Psoas muscle (tissue), 8 donors: ENCODE measurements around the gene JAKMIP1. TPM values are rescaled to one million over a fixed set of nuclear protein-coding genes. Genes with fewer than 3 reads are reported as not detected.

Source experiments
- ATAC-seq, 4 donors: fragments of 200-7000 bp; cut with Tn5 transposase; one replicate each; pipeline ENCODE4 v1.9.1; 2020; ENCODE audit warnings: moderate library complexity in 3 of 4, mild to moderate bottlenecking in 2 of 4
- DNase-seq, 2 donors: peaks; one replicate each; pipeline ENCODE4 v3.0.0-alpha.2; 2020
- H3K27ac ChIP-seq: fragments of 200-600 bp; one replicate; pipeline ENCODE4 v1.8.0; 2022
- H3K27me3 ChIP-seq, 3 donors: fragments of 200-600 bp in 1 of 3; one replicate each; pipeline versions ENCODE4 v1.6.1 to v1.8.0; 2013 to 2022; ENCODE audit warnings: low read length in 2 of 3, mild to moderate bottlenecking in 2 of 3, moderate library complexity in 1 of 3; ENCODE audit not compliant: insufficient read depth in 3 of 3
- H3K36me3 ChIP-seq, 2 donors: fragments of 200-600 bp in 1 of 2; one replicate each; pipeline versions ENCODE4 v1.6.1 to v1.8.0; 2013 to 2022; ENCODE audit warnings: low read depth in 1 of 2, mild to moderate bottlenecking in 1 of 2, moderate library complexity in 1 of 2; ENCODE audit not compliant: insufficient read depth in 1 of 2
- H3K4me1 ChIP-seq: fragments of 200-600 bp; one replicate; pipeline ENCODE4 v1.8.0; 2022
- H3K4me3 ChIP-seq: fragments of 200-600 bp; one replicate; pipeline ENCODE4 v1.8.0; 2022; ENCODE audit warnings: mild to moderate bottlenecking
- H3K9me3 ChIP-seq: fragments of 200-600 bp; one replicate; pipeline ENCODE4 v1.8.0; 2022
- WGBS, 3 donors: extraction: QIAGEN DNeasy Blood & Tissue Kit; methylation state at CpG; one replicate each; pipeline versions ENCODE4 v1.1.6 to v1.1.7; 2013; 5-methylcytosine and 5-hydroxymethylcytosine counted together
- intact Hi-C, 2 donors: fragments of 100-400 bp; cut with DNase I; formaldehyde crosslinking; loops; one replicate each; pipeline versions ENCODE4 v1.11.0 to v1.14.2; 2022
- polyA plus RNA-seq, 3 donors: library from polyadenylated mRNA; stranded (reverse); fragments of 200-250 nt; gene quantifications; one replicate each; pipeline ENCODE4 v1.2.3, GENCODE V29; 2013
- total RNA-seq, 4 donors: library from RNA; stranded (reverse); fragmentation: NEBNext Ultra II Directional in 2 of 4; extraction: Animal tissue kit (Norgen Biotek cat#: 25700) in 2 of 4; gene quantifications; one replicate each; pipeline versions ENCODE4 v1.2.1 to v1.2.4, GENCODE V29; 2021 to 2023
- TF ChIP-seq, protein P1 (sequence below): fragments of 200-600 bp; IDR thresholded peaks from one replicate; pipeline ENCODE4 v1.8.0; 2022; ENCODE audit warnings: antibody characterized with exemption
- donor health status: healthy with polysubstance abuse.
- donor health status: DM: no; HTN: no; CAD: no; lungs with moderate emphysema.
- donor health status: Bipolar disorder and iron deficiency.
- donor health status: healthy.
- donor health status: DM: yes; HTN: yes; CAD: no.
- donor health status: DM: no; HTN: no; CAD: no.
- donor health status: DM: no; HTN: no; CAD: no.
- donor health status: DM: yes; HTN: yes; CAD: no.

JAKMIP1 gene
- total and polyA plus RNA-seq, 7 donors, result 0.04 TPM; not detected in 6

DNA sequence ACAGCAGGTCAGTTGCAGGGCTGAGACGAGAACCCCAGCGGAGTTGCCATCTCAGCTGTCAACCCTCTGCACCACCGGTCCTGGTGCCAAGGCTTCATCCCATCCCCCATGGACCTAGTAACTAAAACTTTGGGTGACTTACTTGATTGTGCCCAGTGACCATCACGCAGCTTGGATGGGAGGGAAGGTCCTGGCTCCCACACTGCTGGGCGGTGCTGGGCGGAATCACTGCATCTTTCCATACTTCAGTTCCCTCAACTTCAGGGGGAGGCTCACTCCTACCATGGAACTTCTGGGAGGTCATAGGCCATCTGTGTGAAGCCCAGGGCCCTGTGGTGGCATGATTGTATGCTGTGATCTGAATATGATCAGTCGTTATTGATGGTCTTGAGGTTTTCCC lies 26.2 kb upstream of the JAKMIP1 start:
- no peak overlapping the region for H3K27ac ChIP-seq
- intact Hi-C loops, result no loop called here
- no peak for DNase-seq
- H3K4me1 ChIP-seq, result no peaks in the 10 kb centered on the region
- no peaks in the 10 kb centered on the region for H3K9me3 ChIP-seq
- H3K4me3 ChIP-seq, result no peak overlapping the region
- TF ChIP-seq, protein P1, sequence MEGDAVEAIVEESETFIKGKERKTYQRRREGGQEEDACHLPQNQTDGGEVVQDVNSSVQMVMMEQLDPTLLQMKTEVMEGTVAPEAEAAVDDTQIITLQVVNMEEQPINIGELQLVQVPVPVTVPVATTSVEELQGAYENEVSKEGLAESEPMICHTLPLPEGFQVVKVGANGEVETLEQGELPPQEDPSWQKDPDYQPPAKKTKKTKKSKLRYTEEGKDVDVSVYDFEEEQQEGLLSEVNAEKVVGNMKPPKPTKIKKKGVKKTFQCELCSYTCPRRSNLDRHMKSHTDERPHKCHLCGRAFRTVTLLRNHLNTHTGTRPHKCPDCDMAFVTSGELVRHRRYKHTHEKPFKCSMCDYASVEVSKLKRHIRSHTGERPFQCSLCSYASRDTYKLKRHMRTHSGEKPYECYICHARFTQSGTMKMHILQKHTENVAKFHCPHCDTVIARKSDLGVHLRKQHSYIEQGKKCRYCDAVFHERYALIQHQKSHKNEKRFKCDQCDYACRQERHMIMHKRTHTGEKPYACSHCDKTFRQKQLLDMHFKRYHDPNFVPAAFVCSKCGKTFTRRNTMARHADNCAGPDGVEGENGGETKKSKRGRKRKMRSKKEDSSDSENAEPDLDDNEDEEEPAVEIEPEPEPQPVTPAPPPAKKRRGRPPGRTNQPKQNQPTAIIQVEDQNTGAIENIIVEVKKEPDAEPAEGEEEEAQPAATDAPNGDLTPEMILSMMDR, result no peak
- 84 to 87% (median 87%) methylated on average over 7 of the region's 7 CpGs for WGBS, 3 donors
- H3K27me3 ChIP-seq, result peaks cover 0 to 43% (median 13%) of the 10 kb centered on the region in 3 donors
- ATAC-seq, result no peak
- no peaks in the 10 kb centered on the region for H3K36me3 ChIP-seq

DNA sequence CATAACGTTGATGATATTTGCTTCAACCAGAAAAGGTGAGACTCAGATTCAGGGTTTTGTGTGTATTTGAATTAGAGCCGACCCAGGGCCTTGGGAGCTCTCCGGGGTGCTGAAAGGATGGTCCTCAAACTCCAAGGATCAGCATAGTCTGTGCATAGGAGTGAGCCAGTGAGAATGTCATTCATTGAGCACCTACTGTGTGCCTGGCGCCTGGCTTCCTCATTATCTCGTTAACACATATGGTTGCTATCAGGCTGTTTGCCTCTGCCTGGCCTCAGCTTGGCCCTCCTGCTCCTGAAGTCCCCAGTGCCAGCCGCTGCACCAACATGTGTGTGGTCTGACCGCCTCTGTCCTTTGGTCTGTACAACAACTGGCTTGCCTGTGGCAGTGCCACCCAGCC lies 25.1 kb upstream of the JAKMIP1 start:
- ATAC-seq (no peak), DNase-seq (no peak)
- H3K27me3 ChIP-seq, result peaks cover 0 to 53% (median 14%) of the 10 kb centered on the region in 3 donors
- H3K4me1 ChIP-seq, result no peaks in the 10 kb centered on the region
- intact Hi-C loops, result no loop called here
- TF ChIP-seq, protein P1, result no peak
- H3K27ac ChIP-seq, result no peak overlapping the region
- H3K36me3 ChIP-seq, result no peaks in the 10 kb centered on the region
- H3K9me3 ChIP-seq, result no peaks in the 10 kb centered on the region
- WGBS, 3 donors, result 37 to 42% (median 38%) methylated on average over 7 of the region's 7 CpGs
- no peak overlapping the region for H3K4me3 ChIP-seq

DNA sequence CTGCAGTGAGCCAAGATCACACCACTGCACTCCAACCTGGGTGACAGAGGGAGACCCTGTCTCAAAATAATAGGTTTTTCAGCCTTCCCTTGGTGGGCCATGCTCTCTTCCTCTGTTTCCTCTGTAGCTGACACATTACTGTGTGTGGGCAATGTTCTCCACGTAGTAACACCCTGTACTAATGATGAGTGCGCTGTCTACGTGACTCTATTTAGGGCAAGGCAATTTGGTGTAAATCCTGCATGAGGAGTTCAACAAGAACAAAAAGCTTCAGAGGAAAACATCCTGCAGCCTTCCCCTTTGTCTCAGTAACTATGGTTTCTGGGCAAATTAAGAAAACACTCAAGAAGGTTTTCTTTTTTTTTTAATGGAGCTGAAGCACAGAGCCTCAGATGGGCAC lies 24.4 kb upstream of the JAKMIP1 start:
- intact Hi-C loops, result no loop called here
- ATAC-seq (no peak), DNase-seq (no peak)
- Histone ChIP-seq H3K9me3 (no peaks in the 10 kb centered on the region), H3K27me3 (peaks cover 0 to 56% (median 14%) of the 10 kb centered on the region in 3 donors), H3K27ac (no peak overlapping the region), H3K4me1 (no peaks in the 10 kb centered on the region), H3K36me3 (no peaks in the 10 kb centered on the region), H3K4me3 (no peak overlapping the region)
- 55 to 63% (median 57%) methylated on average over 3 of the region's 3 CpGs for WGBS, 3 donors
- TF ChIP-seq, protein P1, result no peak

DNA sequence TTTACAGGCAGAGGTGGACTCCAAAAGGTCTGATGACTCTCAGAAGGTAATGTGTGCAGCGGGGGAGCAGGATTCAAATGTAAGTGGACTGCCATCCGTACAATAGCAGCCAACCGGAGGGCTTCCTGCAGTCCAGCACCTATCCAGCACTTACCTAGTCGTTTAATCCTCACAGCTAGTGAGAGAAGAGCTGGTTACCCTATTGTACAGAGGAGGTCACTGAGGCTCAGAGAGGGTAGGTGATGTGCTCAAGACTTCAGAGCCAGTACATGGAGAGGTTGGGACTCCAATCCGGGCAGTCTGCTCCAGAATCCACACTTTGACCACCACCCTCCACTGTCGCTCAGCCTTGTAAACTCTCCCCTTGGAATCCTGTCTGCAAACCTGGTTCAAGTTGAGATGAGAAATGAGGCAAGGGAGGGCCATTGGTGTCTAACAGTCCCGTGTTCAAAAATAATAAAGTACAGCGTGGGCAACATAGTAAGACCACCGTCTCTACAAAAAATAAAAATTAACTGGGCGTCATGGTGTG lies 22.5 kb upstream of the JAKMIP1 start:
- intact Hi-C loops, result no loop called here
- H3K4me3 ChIP-seq, result no peak overlapping the region
- H3K9me3 ChIP-seq, result no peaks in the 10 kb centered on the region
- ATAC-seq, result no peak
- no peaks in the 10 kb centered on the region for H3K4me1 ChIP-seq
- H3K36me3 ChIP-seq, result no peaks in the 10 kb centered on the region
- TF ChIP-seq, protein P1, result no peak
- WGBS, 3 donors, result 54 to 58% (median 55%) methylated on average over 10 of the region's 10 CpGs
- no peak for DNase-seq
- H3K27ac ChIP-seq, result no peak overlapping the region
- H3K27me3 ChIP-seq, result peaks cover 0 to 54% (median 14%) of the 10 kb centered on the region in 3 donors
